Cardiac muscle cell (in vitro differentiated cells and primary cell): ENCODE data around the gene MXRA5. TPM values are rescaled to one million over a fixed set of nuclear protein-coding genes. Genes with fewer than 3 reads are reported as not detected.

Source experiments
- DNase-seq, 2 donors: peaks; one replicate each; pipeline versions ENCODE4 v3.0.0 to v3.0.0-alpha.2; 2010 to 2017; ENCODE audit warnings: low read depth in 1 of 2, low spot score in 1 of 2
- H3K27ac ChIP-seq: fragments of 200-600 bp; sonication (generic); 2 replicates; pipeline ENCODE4 v1.5.1; 2016
- H3K27me3 ChIP-seq: fragments of 200-600 bp; sonication (generic); 2 replicates; pipeline ENCODE4 v1.6.0; 2016; ENCODE audit warnings: control low read depth
- H3K36me3 ChIP-seq: fragments of 200-600 bp; sonication (generic); 2 replicates; pipeline ENCODE4 v1.5.1; 2016; ENCODE audit warnings: control low read depth
- H3K4me1 ChIP-seq: fragments of 200-600 bp; sonication (generic); 2 replicates; pipeline ENCODE4 v1.8.1; 2017; ENCODE audit warnings: low read depth, mild to moderate bottlenecking, mixed run types
- H3K4me3 ChIP-seq: fragments of 200-600 bp; sonication (generic); 2 replicates; pipeline ENCODE4 v1.5.1; 2016; ENCODE audit warnings: mild to moderate bottlenecking
- H3K9me3 ChIP-seq: fragments of 200-600 bp; sonication (generic); 2 replicates; pipeline ENCODE4 v1.5.1; 2017; ENCODE audit warnings: low read depth, mild to moderate bottlenecking, control low read depth
- polyA plus RNA-seq: library from polyadenylated mRNA; unstranded; fragments of >200 nt; fragmentation: Nextera tagmentation; extraction: Ambion mirVana; gene quantifications from 2 replicates; pipeline ENCODE4 v1.2.1, GENCODE V29; 2016
- total RNA-seq: library from RNA; depleted of rRNA; stranded (reverse); fragments of >200 nt; gene quantifications from 2 replicates; pipeline ENCODE4 v1.2.3, GENCODE V29; 2016
- TF ChIP-seq, protein P1 (sequence below): IDR thresholded peaks from 2 replicates; pipeline ENCODE4 v1.5.1; 2012; ENCODE audit warnings: low read depth, mild to moderate bottlenecking, low read length

MXRA5 gene
- total and polyA plus RNA-seq, 2 experiments from 2014 or later = 0.05 to 0.09 TPM

DNA sequence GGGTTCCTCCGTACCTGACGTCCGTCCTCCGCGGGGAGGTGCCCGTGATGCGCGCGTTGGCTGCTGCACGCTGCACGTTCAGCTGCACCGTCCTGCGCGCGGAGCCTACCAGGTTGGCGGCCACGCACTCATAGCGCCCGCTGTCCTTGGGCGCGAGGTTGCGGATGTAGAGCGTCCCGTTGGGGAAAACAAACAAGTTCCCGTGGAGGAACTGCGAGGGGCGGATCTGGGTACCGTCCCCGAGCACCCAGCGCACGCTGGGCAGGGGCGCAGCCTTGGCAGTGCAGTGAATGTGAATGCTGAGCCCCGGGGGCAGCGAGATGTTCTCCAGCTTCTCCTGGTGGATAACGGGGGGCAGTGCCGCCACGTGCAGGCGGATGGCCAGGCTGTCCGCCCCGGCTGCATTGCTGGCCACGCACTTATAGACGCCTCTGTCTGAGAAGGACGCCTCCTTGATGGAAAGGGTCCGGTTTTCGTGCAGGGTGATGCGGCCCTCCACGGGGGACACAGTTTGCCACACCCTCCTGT is 29.2 kb downstream of the MXRA5 start:
- Histone ChIP-seq H3K36me3 (no peaks in the 10 kb centered on the region), H3K4me1 (no peaks in the 10 kb centered on the region), H3K27me3 (no peaks in the 10 kb centered on the region), H3K4me3 (no peak overlapping the region), H3K9me3 (no peaks in the 10 kb centered on the region), H3K27ac (no peak overlapping the region)
- TF ChIP-seq, protein P1, sequence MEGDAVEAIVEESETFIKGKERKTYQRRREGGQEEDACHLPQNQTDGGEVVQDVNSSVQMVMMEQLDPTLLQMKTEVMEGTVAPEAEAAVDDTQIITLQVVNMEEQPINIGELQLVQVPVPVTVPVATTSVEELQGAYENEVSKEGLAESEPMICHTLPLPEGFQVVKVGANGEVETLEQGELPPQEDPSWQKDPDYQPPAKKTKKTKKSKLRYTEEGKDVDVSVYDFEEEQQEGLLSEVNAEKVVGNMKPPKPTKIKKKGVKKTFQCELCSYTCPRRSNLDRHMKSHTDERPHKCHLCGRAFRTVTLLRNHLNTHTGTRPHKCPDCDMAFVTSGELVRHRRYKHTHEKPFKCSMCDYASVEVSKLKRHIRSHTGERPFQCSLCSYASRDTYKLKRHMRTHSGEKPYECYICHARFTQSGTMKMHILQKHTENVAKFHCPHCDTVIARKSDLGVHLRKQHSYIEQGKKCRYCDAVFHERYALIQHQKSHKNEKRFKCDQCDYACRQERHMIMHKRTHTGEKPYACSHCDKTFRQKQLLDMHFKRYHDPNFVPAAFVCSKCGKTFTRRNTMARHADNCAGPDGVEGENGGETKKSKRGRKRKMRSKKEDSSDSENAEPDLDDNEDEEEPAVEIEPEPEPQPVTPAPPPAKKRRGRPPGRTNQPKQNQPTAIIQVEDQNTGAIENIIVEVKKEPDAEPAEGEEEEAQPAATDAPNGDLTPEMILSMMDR = no peak
- no peak for DNase-seq

DNA sequence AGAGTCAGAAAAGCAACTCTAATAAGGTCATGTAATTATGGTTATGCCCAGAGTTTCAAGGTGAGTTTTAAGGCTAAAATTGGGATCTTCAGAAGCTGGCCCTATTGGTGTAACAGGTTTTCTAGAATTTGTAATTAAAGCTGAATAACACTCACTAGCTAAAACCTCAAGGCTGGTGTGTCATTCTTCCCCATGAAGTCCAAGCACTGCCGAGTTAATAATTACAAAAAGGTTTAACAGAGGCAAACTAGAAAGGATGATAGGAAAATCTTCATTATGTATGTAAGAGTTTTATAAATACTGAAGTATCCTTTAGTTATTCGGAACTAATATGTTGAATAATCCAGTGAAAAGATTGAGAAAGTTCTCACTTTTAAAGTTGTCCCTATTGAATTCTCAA is 34.3 kb downstream of the MXRA5 start:
- no peaks in the 10 kb centered on the region for H3K27me3 ChIP-seq
- H3K36me3 ChIP-seq = no peaks in the 10 kb centered on the region
- no peak overlapping the region for H3K27ac ChIP-seq
- H3K4me1 ChIP-seq = no peaks in the 10 kb centered on the region
- no peak for DNase-seq
- no peaks in the 10 kb centered on the region for H3K9me3 ChIP-seq
- TF ChIP-seq, protein P1 = no peak
- no peak overlapping the region for H3K4me3 ChIP-seq

DNA sequence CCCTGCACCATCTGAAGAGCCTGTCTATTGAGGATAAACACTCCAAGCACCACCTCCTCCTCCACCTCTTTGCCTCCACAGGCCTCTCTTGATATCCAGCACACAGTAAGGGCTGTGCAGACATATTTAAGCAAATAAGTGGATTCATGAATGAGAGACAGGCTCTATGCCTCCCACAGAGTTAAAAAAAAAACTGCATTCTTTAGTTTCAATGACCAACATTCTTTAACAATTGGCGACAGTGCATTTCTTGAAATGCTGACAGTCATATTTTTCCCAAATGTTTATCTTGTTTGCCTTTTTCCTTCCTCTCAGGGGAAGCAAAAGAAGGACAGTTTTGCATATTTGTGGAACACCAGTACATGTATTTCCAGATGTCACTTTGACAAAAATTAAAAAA is 38.6 kb downstream of the MXRA5 start:
- Histone ChIP-seq H3K4me3 (no peak overlapping the region), H3K9me3 (no peaks in the 10 kb centered on the region), H3K27ac (no peak overlapping the region), H3K36me3 (no peaks in the 10 kb centered on the region), H3K4me1 (no peaks in the 10 kb centered on the region), H3K27me3 (no peaks in the 10 kb centered on the region)
- TF ChIP-seq, protein P1 = no peak
- peak in 1 of 2 donors; percentile 2 for DNase-seq

DNA sequence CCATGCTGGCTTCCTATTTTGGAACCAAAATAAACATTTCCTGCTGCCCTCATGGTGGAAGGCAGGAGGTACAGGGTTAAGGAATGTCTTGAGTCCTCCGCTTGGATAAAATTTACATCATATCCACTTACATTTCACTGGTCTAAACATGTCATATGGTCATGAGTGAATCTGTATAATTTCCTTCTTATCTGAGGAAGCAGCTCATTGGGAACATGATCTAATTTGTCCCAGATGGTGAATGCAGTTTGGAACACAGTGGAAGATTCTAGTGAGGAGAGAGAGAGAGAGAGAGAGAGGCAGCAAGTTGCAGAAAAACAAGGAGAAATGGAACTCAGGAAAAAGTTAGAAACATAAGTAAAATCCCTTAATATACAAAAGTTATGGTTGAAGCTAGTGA is 46.8 kb downstream of the MXRA5 start:
- Histone ChIP-seq H3K27me3 (no peaks in the 10 kb centered on the region), H3K4me1 (no peaks in the 10 kb centered on the region), H3K27ac (no peak overlapping the region), H3K4me3 (no peak overlapping the region), H3K36me3 (no peaks in the 10 kb centered on the region), H3K9me3 (no peaks in the 10 kb centered on the region)
- peak in 1 of 2 donors; percentile 16 for DNase-seq
- TF ChIP-seq, protein P1 = no peak

DNA sequence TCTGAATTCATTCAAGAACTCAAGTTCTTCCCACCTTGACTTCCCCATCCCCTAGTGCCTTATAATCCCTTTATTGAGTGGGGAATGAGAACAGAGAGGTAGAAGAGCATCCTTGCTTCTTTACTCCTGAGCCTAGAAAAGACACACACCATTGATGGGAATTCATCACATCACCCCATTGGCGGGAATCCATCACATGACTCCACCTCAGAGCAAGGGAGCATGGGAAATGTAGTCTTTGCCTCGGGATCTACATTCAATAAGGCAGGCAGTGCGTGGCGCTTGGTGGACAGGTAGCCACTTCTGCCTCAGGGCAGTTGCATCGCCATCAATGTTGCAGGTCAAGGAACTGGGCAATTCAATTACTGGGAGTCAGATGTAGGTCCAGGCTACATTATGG is 50.7 kb downstream of the MXRA5 start:
- TF ChIP-seq, protein P1 = no peak
- no peak overlapping the region for H3K4me3 ChIP-seq
- DNase-seq = peak in 1 of 2 donors; percentile 0
- no peak overlapping the region for H3K27ac ChIP-seq
- H3K9me3 ChIP-seq = no peaks in the 10 kb centered on the region
- H3K4me1 ChIP-seq = no peaks in the 10 kb centered on the region
- no peaks in the 10 kb centered on the region for H3K36me3 ChIP-seq
- no peaks in the 10 kb centered on the region for H3K27me3 ChIP-seq

DNA sequence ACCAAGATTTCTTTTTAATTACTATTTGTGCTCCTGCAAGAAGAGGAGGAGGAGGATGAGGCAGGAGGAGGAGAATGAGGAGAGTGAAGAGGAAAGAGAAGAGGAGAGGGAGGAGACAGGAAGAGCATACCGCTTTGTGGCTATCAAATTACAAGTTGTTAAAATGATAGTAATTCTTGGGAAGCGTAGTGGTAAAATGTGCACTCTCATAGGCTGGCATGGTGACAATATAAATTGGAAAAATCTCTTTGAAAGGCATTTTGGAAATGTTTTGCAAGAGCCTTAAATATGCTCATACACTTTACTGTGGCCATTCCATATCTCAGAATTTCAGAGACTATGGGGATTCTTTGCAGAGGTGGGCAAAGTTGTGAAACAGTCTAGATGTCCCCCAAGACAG is 53.2 kb downstream of the MXRA5 start:
- no peaks in the 10 kb centered on the region for H3K27me3 ChIP-seq
- H3K36me3 ChIP-seq = no peaks in the 10 kb centered on the region
- TF ChIP-seq, protein P1 = no peak
- no peaks in the 10 kb centered on the region for H3K4me1 ChIP-seq
- no peak overlapping the region for H3K4me3 ChIP-seq
- H3K27ac ChIP-seq = no peak overlapping the region
- DNase-seq = no peak
- H3K9me3 ChIP-seq = no peaks in the 10 kb centered on the region
